HCT116 (cell line): ENCODE measurements around the gene ZFR2. TPM values are rescaled to one million over a fixed set of nuclear protein-coding genes. Genes with fewer than 3 reads are reported as not detected.

Experiments used
- ATAC-seq: fragments of 200-7000 bp; cut with Tn5 transposase; 2 replicates; pipeline ENCODE4 v1.9.1; 2020; ENCODE audit warnings: mild to moderate bottlenecking, moderate library complexity
- BruUV-seq: library from RNA; stranded (reverse); fragments of 400-500 nt; replicated peaks from 2 replicates; lab custom pipeline; 2021; lab: Mats Ljungman, UMichigan
- CTCF ChIA-PET: fragments of 300-600 bp; sonication (Branson Sonifier 250); formaldehyde crosslinking; loops from one replicate; lab custom pipeline; 2021; ENCODE audit warnings: antibody characterized with exemption; lab: Charles Lee
- POLR2A ChIA-PET: fragments of 300-600, 350-600 bp; sonication (Branson Sonifier 250); formaldehyde crosslinking; loops from one replicate; lab custom pipeline; 2021; ENCODE audit warnings: antibody characterized with exemption; lab: Charles Lee
- RAD21 ChIA-PET, 2 experiments: fragments of 300-600 bp; sonication (Branson Sonifier 250); formaldehyde crosslinking; loops; one replicate each; lab custom pipeline; 2023; ENCODE audit warnings: low total read pairs in 2 of 2; ENCODE audit not compliant: uncharacterized antibody in 2 of 2, unreplicated experiment in 2 of 2, low non-redundant PET in 1 of 2; lab: Charles Lee
- DNase-seq: peaks from one replicate; pipeline ENCODE4 v3.0.0-alpha.2; 2010; ENCODE audit warnings: low read depth, low spot score
- H2AFZ ChIP-seq: fragments of 200-600 bp; shearing (Covaris generic), sonication (generic); 2 replicates; pipeline ENCODE4 v1.6.1; 2017; ENCODE audit warnings: low read depth, mixed run types, mixed read lengths, antibody characterized with exemption, low read length; ENCODE audit not compliant: poor library complexity, severe bottlenecking
- H3K27ac ChIP-seq: 2 replicates; pipeline ENCODE4 v1.5.1; 2012; ENCODE audit warnings: low read depth, low read length
- H3K27me3 ChIP-seq: fragments of 200-600 bp; sonication (generic); 2 replicates; pipeline ENCODE4 v1.6.1; 2016; ENCODE audit warnings: mixed run types, low read length, mixed read lengths; ENCODE audit not compliant: insufficient read depth
- H3K36me3 ChIP-seq, 2 experiments: fragments of 200-500 bp in 1 of 2; fragments of 200-600 bp in 1 of 2; sonication (Bioruptor generic) in 1 of 2; sonication (generic) in 1 of 2; 2 replicates each; pipeline versions ENCODE4 v1.5.1 to v1.6.1; 2014 to 2016; ENCODE audit warnings: low read length in 2 of 2, inconsistent platforms in 1 of 2, mixed read lengths in 1 of 2, mixed run types in 1 of 2; ENCODE audit not compliant: insufficient read depth in 2 of 2, control insufficient read depth in 1 of 2
- H3K4me1 ChIP-seq, 2 experiments: fragments of 200-600 bp in 1 of 2; sonication (generic) in 1 of 2; 2 replicates each; pipeline versions ENCODE4 v1.5.1 to v1.6.1; 2012 to 2017; ENCODE audit warnings: low read length in 2 of 2, inconsistent platforms in 1 of 2, mild to moderate bottlenecking in 1 of 2, mixed read lengths in 1 of 2, mixed run types in 1 of 2, moderate library complexity in 1 of 2; ENCODE audit not compliant: insufficient read depth in 2 of 2, control insufficient read depth in 1 of 2
- H3K4me2 ChIP-seq: fragments of 200-600 bp; sonication (generic); 2 replicates; pipeline ENCODE4 v1.6.1; 2017; ENCODE audit warnings: mixed run types, low read length, mixed read lengths
- H3K4me3 ChIP-seq, 2 experiments: fragments of 200-600 bp in 1 of 2; sonication (generic) in 1 of 2; replicated peaks in 1 of 2; 2 replicates each; pipeline ENCODE4 v1.5.1; 2011 to 2016; ENCODE audit warnings: low read length in 2 of 2, control low read depth in 1 of 2, low read depth in 1 of 2, mild to moderate bottlenecking in 1 of 2, mixed read lengths in 1 of 2, mixed run types in 1 of 2
- H3K79me2 ChIP-seq: fragments of 200-600 bp; sonication (generic); 2 replicates; pipeline ENCODE4 v1.6.1; 2017; ENCODE audit warnings: mild to moderate bottlenecking, mixed run types, low read length, moderate library complexity, mixed read lengths; ENCODE audit not compliant: insufficient read depth
- H3K9ac ChIP-seq: fragments of 200-600 bp; sonication (generic); 2 replicates; pipeline ENCODE4 v1.6.1; 2016; ENCODE audit warnings: low read length, mixed read lengths
- H3K9me2 ChIP-seq: fragments of 200-600 bp; sonication (generic), shearing (Covaris generic); 2 replicates; pipeline ENCODE4 v1.6.1; 2017; ENCODE audit warnings: mixed run types, mild to moderate bottlenecking, moderate library complexity; ENCODE audit not compliant: insufficient read depth
- H3K9me3 ChIP-seq, 2 experiments: fragments of 200-500 bp in 1 of 2; fragments of 200-600 bp in 1 of 2; sonication (Bioruptor generic) in 1 of 2; sonication (generic) in 1 of 2; 2 replicates each; pipeline ENCODE4 v1.6.1; 2014 to 2017; ENCODE audit warnings: low read length in 2 of 2, mixed read lengths in 2 of 2, inconsistent platforms in 1 of 2, low read depth in 1 of 2, mild to moderate bottlenecking in 1 of 2, mixed run types in 1 of 2, moderate library complexity in 1 of 2; ENCODE audit not compliant: control insufficient read depth in 1 of 2, insufficient read depth in 1 of 2
- H4K20me1 ChIP-seq: fragments of 200-600 bp; sonication (generic), shearing (Covaris generic); 2 replicates; pipeline ENCODE4 v1.6.1; 2017; ENCODE audit warnings: mixed run types, mild to moderate bottlenecking, moderate library complexity; ENCODE audit not compliant: insufficient read depth
- CBX3 ChIP-seq: IDR thresholded peaks from 2 replicates; pipeline ENCODE4 v1.6.1; 2012; ENCODE audit warnings: low read depth
- CTCF ChIP-seq, 3 experiments: fragments of 200-600 bp in 1 of 3; sonication (generic) in 1 of 3; IDR thresholded peaks in 2 of 3; conservative IDR thresholded peaks in 1 of 3; 2 replicates each; pipeline ENCODE4 v1.5.1; 2012 to 2017; ENCODE audit warnings: low read depth in 2 of 3, low read length in 2 of 3, antibody characterized with exemption in 1 of 3, borderline replicate concordance in 1 of 3, control low read depth in 1 of 3, mild to moderate bottlenecking in 1 of 3, mixed read lengths in 1 of 3, mixed run types in 1 of 3, moderate library complexity in 1 of 3; ENCODE audit not compliant: insufficient read depth in 1 of 3
- EGR1 ChIP-seq: IDR thresholded peaks from 2 replicates; pipeline ENCODE4 v1.6.1; 2012; ENCODE audit warnings: low read depth
- ELF1 ChIP-seq: IDR thresholded peaks from 2 replicates; pipeline ENCODE4 v1.6.1; 2012; ENCODE audit warnings: low read depth, borderline replicate concordance
- EZH2 ChIP-seq: fragments of 200-600 bp; sonication (generic); IDR thresholded peaks from 2 replicates; pipeline ENCODE4 v1.6.1; 2017; ENCODE audit warnings: antibody characterized with exemption, mixed run types
- EZH2phosphoT487 ChIP-seq: fragments of 200-600 bp; IDR thresholded peaks from 2 replicates; pipeline ENCODE4 v1.6.1; 2018; ENCODE audit warnings: antibody characterized with exemption, borderline replicate concordance
- FOSL1 ChIP-seq: IDR thresholded peaks from 2 replicates; pipeline ENCODE4 v1.6.1; 2012; ENCODE audit warnings: low read depth
- JUND ChIP-seq: IDR thresholded peaks from 2 replicates; pipeline ENCODE4 v1.6.1; 2012
- POLR2A ChIP-seq: IDR thresholded peaks from 2 replicates; pipeline ENCODE4 v1.7.0; 2011; ENCODE audit warnings: borderline replicate concordance; ENCODE audit not compliant: insufficient read depth, insufficient read length; ENCODE audit errors: extremely low read depth
- POLR2AphosphoS5 ChIP-seq: IDR thresholded peaks from 2 replicates; pipeline ENCODE4 v1.6.1; 2011; ENCODE audit warnings: mild to moderate bottlenecking, low read depth, low read length, moderate library complexity
- RAD21 ChIP-seq: IDR thresholded peaks from 2 replicates; pipeline ENCODE4 v1.6.1; 2012; ENCODE audit warnings: low read depth, mild to moderate bottlenecking
- SIN3A ChIP-seq: IDR thresholded peaks from 2 replicates; pipeline ENCODE4 v1.6.1; 2012; ENCODE audit warnings: low read depth
- SRF ChIP-seq: IDR thresholded peaks from 2 replicates; pipeline ENCODE4 v1.6.1; 2012; ENCODE audit warnings: low read depth
- TCF7L2 ChIP-seq: IDR thresholded peaks from 2 replicates; pipeline ENCODE4 v1.7.0; 2011; ENCODE audit warnings: borderline replicate concordance, inconsistent platforms; ENCODE audit not compliant: insufficient read depth, insufficient read length; ENCODE audit errors: extremely low read depth
- YY1 ChIP-seq: IDR thresholded peaks from 2 replicates; pipeline ENCODE4 v1.6.1; 2011; ENCODE audit warnings: low read length, low read depth, moderate library complexity, mild to moderate bottlenecking; ENCODE audit not compliant: insufficient replicate concordance; ENCODE audit errors: extremely low read depth
- ZBTB33 ChIP-seq: IDR thresholded peaks from 2 replicates; pipeline ENCODE4 v1.6.1; 2011; ENCODE audit warnings: mild to moderate bottlenecking, low read length, moderate library complexity; ENCODE audit not compliant: insufficient replicate concordance; ENCODE audit errors: extremely low read depth
- intact Hi-C: fragments of 100-400 bp; cut with micrococcal nuclease; formaldehyde crosslinking; loops from 2 replicates; pipeline ENCODE4 v1.10.0; 2022
- total RNA-seq: library from RNA; stranded (reverse); gene quantifications from one replicate; pipeline ENCODE4 v1.2.1, GENCODE V29; 2021; ENCODE audit not compliant: unreplicated experiment
- TF ChIP-seq, protein P1 (sequence below): IDR thresholded peaks from 2 replicates; pipeline ENCODE4 v1.6.1; 2012
- TF ChIP-seq, protein P2 (sequence below): IDR thresholded peaks from 2 replicates; pipeline ENCODE4 v1.6.1; 2012; ENCODE audit warnings: low read depth

ZFR2 gene
- total RNA-seq, 1 experiment from 2014 or later: 0.34 TPM

DNA sequence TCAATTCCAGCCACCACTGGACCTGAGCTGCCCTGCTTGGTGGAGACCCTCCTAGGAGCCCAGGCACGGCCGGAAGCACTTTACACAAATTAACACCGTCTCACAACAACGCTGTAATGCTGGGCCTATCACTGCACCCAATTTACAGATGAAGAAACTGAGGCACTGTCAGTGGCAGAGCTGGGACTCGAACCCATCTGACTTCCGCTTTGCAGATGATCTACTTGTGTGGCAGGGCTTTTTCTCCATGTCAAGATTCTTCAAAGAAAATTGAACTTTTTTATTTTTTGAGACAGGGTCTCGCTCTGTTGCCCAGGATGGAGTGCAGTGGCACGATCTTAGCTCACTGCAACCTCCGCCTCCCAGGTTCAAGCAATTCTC lies 33.8 kb downstream of the ZFR2 start:
- Histone ChIP-seq H3K4me2 (no peak overlapping the region), H3K27ac (no peak overlapping the region), H3K36me3 (no peaks in the 10 kb centered on the region), H3K9me3 (peaks cover 0 to 10% of the 10 kb centered on the region in 2 experiments; a peak in 1 of 4 replicates), H3K9me2 (no peaks in the 10 kb centered on the region), H3K79me2 (no peaks in the 10 kb centered on the region), H3K4me1 (peaks cover 0 to 6% of the 10 kb centered on the region in 2 experiments; a peak in 1 of 4 replicates), H3K4me3 (no peak overlapping the region), H2AFZ (no peak overlapping the region), H4K20me1 (no peaks in the 10 kb centered on the region), H3K9ac (no peak overlapping the region), H3K27me3 (no peaks in the 10 kb centered on the region)
- ChIA-PET CTCF (interaction anchor here (1.2 to 1.7 kb wide), 2 partner anchors 13 to 18 kb away, joined by 4 to 6 read pairs; no protein-coding TSS in a partner anchor), RAD21 (no interaction called here), POLR2A (interaction anchor here (1.5 kb wide), 1 partner anchor 73 kb away, joined by 4 read pairs; the partner anchor contains the start of gene MRPL54)
- DNase-seq (no peak), ATAC-seq (no peak)
- intact Hi-C loops: no loop called here
- TF ChIP-seq ZBTB33 (no peak), FOSL1 (no peak), POLR2A (no peak), JUND (no peak), ELF1 (no peak), POLR2AphosphoS5 (no peak), SIN3A (no peak), EGR1 (no peak), SRF (no peak), CTCF (IDR thresholded peaks at IDR 0.05 in 2 of 3, conservative IDR thresholded peaks at IDR 0.05 in 1 of 3; ENCODE audit: borderline replicate concordance in 1 of 3, insufficient read depth in 1 of 3, low read depth in 2 of 3, low read length in 2 of 3) (no peak), TCF7L2 (no peak), EZH2phosphoT487 (no peak), CBX3 (no peak), RAD21 (no peak), EZH2 (no peak), YY1 (no peak)
- TF ChIP-seq, protein P1, sequence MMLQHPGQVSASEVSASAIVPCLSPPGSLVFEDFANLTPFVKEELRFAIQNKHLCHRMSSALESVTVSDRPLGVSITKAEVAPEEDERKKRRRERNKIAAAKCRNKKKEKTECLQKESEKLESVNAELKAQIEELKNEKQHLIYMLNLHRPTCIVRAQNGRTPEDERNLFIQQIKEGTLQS: no peak
- TF ChIP-seq, protein P2, sequence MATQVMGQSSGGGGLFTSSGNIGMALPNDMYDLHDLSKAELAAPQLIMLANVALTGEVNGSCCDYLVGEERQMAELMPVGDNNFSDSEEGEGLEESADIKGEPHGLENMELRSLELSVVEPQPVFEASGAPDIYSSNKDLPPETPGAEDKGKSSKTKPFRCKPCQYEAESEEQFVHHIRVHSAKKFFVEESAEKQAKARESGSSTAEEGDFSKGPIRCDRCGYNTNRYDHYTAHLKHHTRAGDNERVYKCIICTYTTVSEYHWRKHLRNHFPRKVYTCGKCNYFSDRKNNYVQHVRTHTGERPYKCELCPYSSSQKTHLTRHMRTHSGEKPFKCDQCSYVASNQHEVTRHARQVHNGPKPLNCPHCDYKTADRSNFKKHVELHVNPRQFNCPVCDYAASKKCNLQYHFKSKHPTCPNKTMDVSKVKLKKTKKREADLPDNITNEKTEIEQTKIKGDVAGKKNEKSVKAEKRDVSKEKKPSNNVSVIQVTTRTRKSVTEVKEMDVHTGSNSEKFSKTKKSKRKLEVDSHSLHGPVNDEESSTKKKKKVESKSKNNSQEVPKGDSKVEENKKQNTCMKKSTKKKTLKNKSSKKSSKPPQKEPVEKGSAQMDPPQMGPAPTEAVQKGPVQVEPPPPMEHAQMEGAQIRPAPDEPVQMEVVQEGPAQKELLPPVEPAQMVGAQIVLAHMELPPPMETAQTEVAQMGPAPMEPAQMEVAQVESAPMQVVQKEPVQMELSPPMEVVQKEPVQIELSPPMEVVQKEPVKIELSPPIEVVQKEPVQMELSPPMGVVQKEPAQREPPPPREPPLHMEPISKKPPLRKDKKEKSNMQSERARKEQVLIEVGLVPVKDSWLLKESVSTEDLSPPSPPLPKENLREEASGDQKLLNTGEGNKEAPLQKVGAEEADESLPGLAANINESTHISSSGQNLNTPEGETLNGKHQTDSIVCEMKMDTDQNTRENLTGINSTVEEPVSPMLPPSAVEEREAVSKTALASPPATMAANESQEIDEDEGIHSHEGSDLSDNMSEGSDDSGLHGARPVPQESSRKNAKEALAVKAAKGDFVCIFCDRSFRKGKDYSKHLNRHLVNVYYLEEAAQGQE: no peak
- no TSS peak for BruUV-seq
